ENCODE results near the gene HOXB4. TPM values are rescaled to one million over a fixed set of nuclear protein-coding genes. Genes with fewer than 3 reads are reported as not detected.

HOXB4 gene
- total RNA-seq, 1 experiment from 2014 or later = 0.04 TPM

DNA sequence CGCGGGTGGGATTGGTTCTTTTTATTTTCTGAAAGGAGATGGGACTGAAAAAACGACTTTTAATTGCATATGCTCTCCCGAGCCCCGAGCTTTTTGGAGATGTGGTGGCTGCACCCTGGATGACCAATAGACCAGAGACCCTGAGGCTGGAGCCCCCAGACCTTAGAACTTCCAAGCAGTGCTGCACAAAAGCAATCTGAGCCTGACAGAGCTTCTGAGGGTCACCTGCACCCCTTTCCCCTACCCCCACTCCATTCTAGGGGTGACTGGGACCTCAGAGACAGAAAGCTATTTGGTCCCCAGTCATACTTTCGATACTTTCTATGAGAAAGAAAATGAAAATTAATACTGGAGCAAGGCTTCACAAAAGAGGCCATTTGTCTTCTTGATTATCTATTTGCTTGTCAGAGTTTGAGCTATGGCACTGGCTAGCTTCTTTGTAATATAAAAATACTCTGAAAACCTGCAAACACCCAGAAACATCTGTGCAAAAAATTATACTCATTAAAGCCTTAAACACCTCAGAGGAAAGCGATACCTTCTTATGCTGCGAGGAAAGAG, 3.6 kb downstream of the HOXB4 start:
- CTCF ChIA-PET = interaction anchor here (0.5 kb wide), 1 partner anchor 103 kb away, joined by 4 read pairs; no protein-coding TSS in a partner anchor

DNA sequence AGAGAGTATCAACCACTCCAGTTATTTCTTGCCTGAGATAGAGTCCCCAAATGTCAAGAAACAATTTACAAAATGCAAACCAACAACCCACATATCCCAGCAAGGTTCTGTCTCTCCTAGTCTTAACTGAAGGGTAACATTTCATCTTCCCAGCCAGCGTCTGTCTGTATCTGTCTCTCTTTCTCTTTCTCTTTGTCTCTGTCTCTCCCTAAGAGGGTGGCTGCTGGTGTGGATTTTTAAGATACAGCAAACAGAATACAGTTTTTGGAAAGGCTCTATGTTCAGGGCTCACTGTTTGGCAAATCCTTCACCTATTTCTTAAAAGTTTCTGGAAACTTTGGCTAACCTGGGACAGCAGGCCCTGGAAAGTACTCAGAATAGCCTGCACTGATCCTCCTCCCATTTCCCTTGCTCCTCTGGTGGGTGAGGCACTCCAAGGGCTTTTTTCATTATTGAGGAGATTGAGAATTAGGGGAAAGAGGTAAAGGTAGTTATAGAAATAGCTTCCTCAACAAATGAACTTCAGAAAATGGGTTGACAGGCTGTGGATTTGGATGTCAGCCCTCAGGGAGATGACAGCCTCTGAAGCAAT, 6.2 kb downstream of the HOXB4 start:
- Mint-ChIP-seq H3K4me1 (peaks cover 36% of the 10 kb centered on the region), H3K27ac (no peak overlapping the region), H3K36me3 (no peaks in the 10 kb centered on the region), H3K27me3 (ENCODE audit: low read depth) (no peaks in the 10 kb centered on the region), H3K9me3 (no peaks in the 10 kb centered on the region), H3K4me3 (no peak overlapping the region)
- ATAC-seq (no peak), DNase-seq (ENCODE audit: low spot score) (no peak)
- POLR2A ChIA-PET = no interaction called here
- CTCF ChIA-PET = no interaction called here
- TF ChIP-seq, protein P1, sequence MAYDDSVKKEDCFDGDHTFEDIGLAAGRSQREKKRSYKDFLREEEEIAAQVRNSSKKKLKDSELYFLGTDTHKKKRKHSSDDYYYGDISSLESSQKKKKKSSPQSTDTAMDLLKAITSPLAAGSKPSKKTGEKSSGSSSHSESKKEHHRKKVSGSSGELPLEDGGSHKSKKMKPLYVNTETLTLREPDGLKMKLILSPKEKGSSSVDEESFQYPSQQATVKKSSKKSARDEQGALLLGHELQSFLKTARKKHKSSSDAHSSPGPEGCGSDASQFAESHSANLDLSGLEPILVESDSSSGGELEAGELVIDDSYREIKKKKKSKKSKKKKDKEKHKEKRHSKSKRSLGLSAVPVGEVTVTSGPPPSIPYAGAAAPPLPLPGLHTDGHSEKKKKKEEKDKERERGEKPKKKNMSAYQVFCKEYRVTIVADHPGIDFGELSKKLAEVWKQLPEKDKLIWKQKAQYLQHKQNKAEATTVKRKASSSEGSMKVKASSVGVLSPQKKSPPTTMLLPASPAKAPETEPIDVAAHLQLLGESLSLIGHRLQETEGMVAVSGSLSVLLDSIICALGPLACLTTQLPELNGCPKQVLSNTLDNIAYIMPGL (CRISPR knock-in tag; IDR thresholded peaks at IDR 0.05) = no peak

More for the DNA sequence above, 3.6 kb downstream of the HOXB4 start:
- ATAC-seq (no peak), DNase-seq (ENCODE audit: low spot score) (no peak)
- Mint-ChIP-seq H3K4me1 (peaks cover 44% of the 10 kb centered on the region), H3K27ac (no peak overlapping the region), H3K9me3 (no peaks in the 10 kb centered on the region), H3K27me3 (ENCODE audit: low read depth) (peaks cover 16% of the 10 kb centered on the region; the same call in 1 of the 2 replicates), H3K36me3 (no peaks in the 10 kb centered on the region), H3K4me3 (no peak overlapping the region)
- POLR2A ChIA-PET = no interaction called here
- TF ChIP-seq GTF2I (CRISPR knock-in tag; conservative IDR thresholded peaks at IDR 0.05) = no peak
- TF ChIP-seq, protein P2, sequence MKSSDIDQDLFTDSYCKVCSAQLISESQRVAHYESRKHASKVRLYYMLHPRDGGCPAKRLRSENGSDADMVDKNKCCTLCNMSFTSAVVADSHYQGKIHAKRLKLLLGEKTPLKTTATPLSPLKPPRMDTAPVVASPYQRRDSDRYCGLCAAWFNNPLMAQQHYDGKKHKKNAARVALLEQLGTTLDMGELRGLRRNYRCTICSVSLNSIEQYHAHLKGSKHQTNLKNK (CRISPR knock-in tag; IDR thresholded peaks at IDR 0.05) = no peak
- TF ChIP-seq, protein P3, sequence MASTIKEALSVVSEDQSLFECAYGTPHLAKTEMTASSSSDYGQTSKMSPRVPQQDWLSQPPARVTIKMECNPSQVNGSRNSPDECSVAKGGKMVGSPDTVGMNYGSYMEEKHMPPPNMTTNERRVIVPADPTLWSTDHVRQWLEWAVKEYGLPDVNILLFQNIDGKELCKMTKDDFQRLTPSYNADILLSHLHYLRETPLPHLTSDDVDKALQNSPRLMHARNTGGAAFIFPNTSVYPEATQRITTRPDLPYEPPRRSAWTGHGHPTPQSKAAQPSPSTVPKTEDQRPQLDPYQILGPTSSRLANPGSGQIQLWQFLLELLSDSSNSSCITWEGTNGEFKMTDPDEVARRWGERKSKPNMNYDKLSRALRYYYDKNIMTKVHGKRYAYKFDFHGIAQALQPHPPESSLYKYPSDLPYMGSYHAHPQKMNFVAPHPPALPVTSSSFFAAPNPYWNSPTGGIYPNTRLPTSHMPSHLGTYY (CRISPR knock-in tag; IDR thresholded peaks at IDR 0.05) = no peak
- TF ChIP-seq, protein P4, sequence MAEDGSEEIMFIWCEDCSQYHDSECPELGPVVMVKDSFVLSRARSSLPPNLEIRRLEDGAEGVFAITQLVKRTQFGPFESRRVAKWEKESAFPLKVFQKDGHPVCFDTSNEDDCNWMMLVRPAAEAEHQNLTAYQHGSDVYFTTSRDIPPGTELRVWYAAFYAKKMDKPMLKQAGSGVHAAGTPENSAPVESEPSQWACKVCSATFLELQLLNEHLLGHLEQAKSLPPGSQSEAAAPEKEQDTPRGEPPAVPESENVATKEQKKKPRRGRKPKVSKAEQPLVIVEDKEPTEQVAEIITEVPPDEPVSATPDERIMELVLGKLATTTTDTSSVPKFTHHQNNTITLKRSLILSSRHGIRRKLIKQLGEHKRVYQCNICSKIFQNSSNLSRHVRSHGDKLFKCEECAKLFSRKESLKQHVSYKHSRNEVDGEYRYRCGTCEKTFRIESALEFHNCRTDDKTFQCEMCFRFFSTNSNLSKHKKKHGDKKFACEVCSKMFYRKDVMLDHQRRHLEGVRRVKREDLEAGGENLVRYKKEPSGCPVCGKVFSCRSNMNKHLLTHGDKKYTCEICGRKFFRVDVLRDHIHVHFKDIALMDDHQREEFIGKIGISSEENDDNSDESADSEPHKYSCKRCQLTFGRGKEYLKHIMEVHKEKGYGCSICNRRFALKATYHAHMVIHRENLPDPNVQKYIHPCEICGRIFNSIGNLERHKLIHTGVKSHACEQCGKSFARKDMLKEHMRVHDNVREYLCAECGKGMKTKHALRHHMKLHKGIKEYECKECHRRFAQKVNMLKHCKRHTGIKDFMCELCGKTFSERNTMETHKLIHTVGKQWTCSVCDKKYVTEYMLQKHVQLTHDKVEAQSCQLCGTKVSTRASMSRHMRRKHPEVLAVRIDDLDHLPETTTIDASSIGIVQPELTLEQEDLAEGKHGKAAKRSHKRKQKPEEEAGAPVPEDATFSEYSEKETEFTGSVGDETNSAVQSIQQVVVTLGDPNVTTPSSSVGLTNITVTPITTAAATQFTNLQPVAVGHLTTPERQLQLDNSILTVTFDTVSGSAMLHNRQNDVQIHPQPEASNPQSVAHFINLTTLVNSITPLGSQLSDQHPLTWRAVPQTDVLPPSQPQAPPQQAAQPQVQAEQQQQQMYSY (CRISPR knock-in tag; IDR thresholded peaks at IDR 0.05) = no peak
- TF ChIP-seq, protein P5, sequence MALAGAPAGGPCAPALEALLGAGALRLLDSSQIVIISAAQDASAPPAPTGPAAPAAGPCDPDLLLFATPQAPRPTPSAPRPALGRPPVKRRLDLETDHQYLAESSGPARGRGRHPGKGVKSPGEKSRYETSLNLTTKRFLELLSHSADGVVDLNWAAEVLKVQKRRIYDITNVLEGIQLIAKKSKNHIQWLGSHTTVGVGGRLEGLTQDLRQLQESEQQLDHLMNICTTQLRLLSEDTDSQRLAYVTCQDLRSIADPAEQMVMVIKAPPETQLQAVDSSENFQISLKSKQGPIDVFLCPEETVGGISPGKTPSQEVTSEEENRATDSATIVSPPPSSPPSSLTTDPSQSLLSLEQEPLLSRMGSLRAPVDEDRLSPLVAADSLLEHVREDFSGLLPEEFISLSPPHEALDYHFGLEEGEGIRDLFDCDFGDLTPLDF (CRISPR knock-in tag; IDR thresholded peaks at IDR 0.05) = no peak
- TF ChIP-seq, protein P6, sequence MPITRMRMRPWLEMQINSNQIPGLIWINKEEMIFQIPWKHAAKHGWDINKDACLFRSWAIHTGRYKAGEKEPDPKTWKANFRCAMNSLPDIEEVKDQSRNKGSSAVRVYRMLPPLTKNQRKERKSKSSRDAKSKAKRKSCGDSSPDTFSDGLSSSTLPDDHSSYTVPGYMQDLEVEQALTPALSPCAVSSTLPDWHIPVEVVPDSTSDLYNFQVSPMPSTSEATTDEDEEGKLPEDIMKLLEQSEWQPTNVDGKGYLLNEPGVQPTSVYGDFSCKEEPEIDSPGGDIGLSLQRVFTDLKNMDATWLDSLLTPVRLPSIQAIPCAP (CRISPR knock-in tag; IDR thresholded peaks at IDR 0.05) = no peak
- no peak for TF ChIP-seq ZNF423 (CRISPR knock-in tag; IDR thresholded peaks at IDR 0.05)
- TF ChIP-seq, protein P7, sequence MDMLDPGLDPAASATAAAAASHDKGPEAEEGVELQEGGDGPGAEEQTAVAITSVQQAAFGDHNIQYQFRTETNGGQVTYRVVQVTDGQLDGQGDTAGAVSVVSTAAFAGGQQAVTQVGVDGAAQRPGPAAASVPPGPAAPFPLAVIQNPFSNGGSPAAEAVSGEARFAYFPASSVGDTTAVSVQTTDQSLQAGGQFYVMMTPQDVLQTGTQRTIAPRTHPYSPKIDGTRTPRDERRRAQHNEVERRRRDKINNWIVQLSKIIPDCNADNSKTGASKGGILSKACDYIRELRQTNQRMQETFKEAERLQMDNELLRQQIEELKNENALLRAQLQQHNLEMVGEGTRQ (CRISPR knock-in tag; IDR thresholded peaks at IDR 0.05) = no peak
- TF ChIP-seq FOXP1 (CRISPR knock-in tag; IDR thresholded peaks at IDR 0.05; ENCODE audit: borderline replicate concordance) = no peak
- TF ChIP-seq ZNF671 (CRISPR knock-in tag; IDR thresholded peaks at IDR 0.05) = no peak
